ENCODE measurements around the gene NPHP4. TPM values are rescaled to one million over a fixed set of nuclear protein-coding genes. Genes with fewer than 3 reads are reported as not detected.
A peak's percentile ranks its signal among the peaks of the same experiment; 100 is the strongest.

The NPHP4 gene
- total and polyA plus RNA-seq, 9 of the 15 experiments (the other 6 are each of a cell fraction or from before 2014, with no cell fraction given), result 0.52 to 26.2 (median 6.7) TPM

- no peak for ATAC-seq
- no peak overlapping the region for H3K9ac ChIP-seq (ENCODE audit: insufficient read depth in 1 of 2, low read depth in 2 of 2, low read length in 2 of 2)
- POLR2A ChIA-PET, result interaction anchor here (0.7 kb wide), 1 partner anchor 604 kb away, joined by 3 read pairs; no protein-coding TSS in a partner anchor
- no peaks in the 10 kb centered on the region for H3K79me2 ChIP-seq (ENCODE audit: control insufficient read depth, insufficient read depth, low read length)
- CTCF ChIA-PET (ENCODE audit: low intra/inter-chr PET ratio), result no interaction called here
- peaks cover 0 to 5% of the 10 kb centered on the region in 2 experiments; a peak in 2 of 5 replicates for H3K27me3 ChIP-seq (ENCODE audit: control insufficient read depth in 2 of 2, insufficient read depth in 2 of 2, low read length in 2 of 2)
- H3K36me3 ChIP-seq (ENCODE audit: control insufficient read depth, insufficient read depth, low read length), result no peaks in the 10 kb centered on the region
- no peak for FAIRE-seq
- no peak overlapping the region for H2AFZ ChIP-seq (ENCODE audit: low read depth, low read length)
- peaks cover 0 to 18% of the 10 kb centered on the region in 2 experiments; a peak in 2 of 5 replicates for H3K4me1 ChIP-seq (replicated peaks in 1 of 2; ENCODE audit: control insufficient read depth in 2 of 2, insufficient read depth in 2 of 2, low read length in 2 of 2)
- peaks cover 50% of the 10 kb centered on the region for H4K20me1 ChIP-seq (replicated peaks; ENCODE audit: control insufficient read depth, insufficient read depth, low read length)
- no peak overlapping the region for H3K27ac ChIP-seq (ENCODE audit: extremely low read depth, low read depth, low read length)
- intact Hi-C loops (cut with micrococcal nuclease) (no loop called here), in situ Hi-C loops (cut with MboI) (no loop called here)
- BruUV-seq (replicated peaks), result no TSS peak
- 48% methylated on average over 8 of the region's 8 CpGs for WGBS (ENCODE audit: insufficient coverage, low coverage, missing lambda C conversion rate)
- H3K4me3 ChIP-seq, result no peak overlapping the region
- no peak for DNase-seq (ENCODE audit: extremely low read depth in 1 of 4, low spot score in 3 of 4)
- TF ChIP-seq HDAC1 (IDR thresholded peaks at IDR 0.05), result peak in 1 of 2 experiments; percentile 26; a peak in 1 of 4 replicates
- TF ChIP-seq OTX1 (CRISPR knock-in tag; IDR thresholded peaks at IDR 0.05), result 0 out of 2 replicates have a peak, but pooled peaks have one; percentile 54
- TF ChIP-seq ARHGAP35 (IDR thresholded peaks at IDR 0.05; ENCODE audit: partially characterized antibody), result peak; percentile 10
- no peak for TF ChIP-seq ZFX (CRISPR knock-in tag; IDR thresholded peaks at IDR 0.05)
- TF ChIP-seq ZNF124 (CRISPR knock-in tag; IDR thresholded peaks at IDR 0.05), result no peak
- 0 out of 2 replicates have a peak, but pooled peaks have one; percentile 19 for TF ChIP-seq MYNN (IDR thresholded peaks at IDR 0.05)
- TF ChIP-seq MYNN (CRISPR knock-in tag; IDR thresholded peaks at IDR 0.05), result no peak
- TF ChIP-seq XRCC3 (IDR thresholded peaks at IDR 0.05), result no peak
- no peak for TF ChIP-seq ASH1L (IDR thresholded peaks at IDR 0.05; ENCODE audit: borderline replicate concordance, low read depth, partially characterized antibody)
- TF ChIP-seq PHF20 (IDR thresholded peaks at IDR 0.05; ENCODE audit: partially characterized antibody), result peak; percentile 25
- TF ChIP-seq ZBTB5 (IDR thresholded peaks at IDR 0.05), result no peak
- TF ChIP-seq EGR1 (conservative IDR thresholded peaks at IDR 0.05), result no peak
- peak in 1 of 2 experiments; percentile 84; a peak in 2 of 4 replicates for TF ChIP-seq KDM1A (IDR thresholded peaks at IDR 0.05)
- no peaks in the 10 kb centered on the region for H3K9me3 ChIP-seq (replicated peaks; ENCODE audit: control insufficient read depth, insufficient read depth, low read depth, low read length)
- no peaks in the 10 kb centered on the region for H3K9me1 ChIP-seq (ENCODE audit: control insufficient read depth, insufficient read depth, low read length)
- no peak overlapping the region for H3K4me2 ChIP-seq (ENCODE audit: insufficient read depth, low read length)
Measured at GRCh38 chr1:6033124-6033523, 40.9 kb upstream of the NPHP4 start.
